T47D (cell line): ENCODE results near the gene MLKL.

Source experiments
- DNase-seq, 2 experiments: peaks; one replicate each; pipeline versions ENCODE4 v3.0.0 to v3.0.0-alpha.2; 2011 to 2012; ENCODE audit warnings: low read depth in 1 of 2, low spot score in 1 of 2
- JUND ChIP-seq: IDR thresholded peaks from 2 replicates; pipeline ENCODE4 v1.6.1; 2012; ENCODE audit warnings: low read depth
- in situ Hi-C: cut with HindIII; loops from 2 replicates; pipeline ENCODE4 v1.10.0; 2016; ENCODE audit warnings: low sequenced_read_pairs, low pct_unique_long_range_greater_than_20kb

The MLKL gene

DNA sequence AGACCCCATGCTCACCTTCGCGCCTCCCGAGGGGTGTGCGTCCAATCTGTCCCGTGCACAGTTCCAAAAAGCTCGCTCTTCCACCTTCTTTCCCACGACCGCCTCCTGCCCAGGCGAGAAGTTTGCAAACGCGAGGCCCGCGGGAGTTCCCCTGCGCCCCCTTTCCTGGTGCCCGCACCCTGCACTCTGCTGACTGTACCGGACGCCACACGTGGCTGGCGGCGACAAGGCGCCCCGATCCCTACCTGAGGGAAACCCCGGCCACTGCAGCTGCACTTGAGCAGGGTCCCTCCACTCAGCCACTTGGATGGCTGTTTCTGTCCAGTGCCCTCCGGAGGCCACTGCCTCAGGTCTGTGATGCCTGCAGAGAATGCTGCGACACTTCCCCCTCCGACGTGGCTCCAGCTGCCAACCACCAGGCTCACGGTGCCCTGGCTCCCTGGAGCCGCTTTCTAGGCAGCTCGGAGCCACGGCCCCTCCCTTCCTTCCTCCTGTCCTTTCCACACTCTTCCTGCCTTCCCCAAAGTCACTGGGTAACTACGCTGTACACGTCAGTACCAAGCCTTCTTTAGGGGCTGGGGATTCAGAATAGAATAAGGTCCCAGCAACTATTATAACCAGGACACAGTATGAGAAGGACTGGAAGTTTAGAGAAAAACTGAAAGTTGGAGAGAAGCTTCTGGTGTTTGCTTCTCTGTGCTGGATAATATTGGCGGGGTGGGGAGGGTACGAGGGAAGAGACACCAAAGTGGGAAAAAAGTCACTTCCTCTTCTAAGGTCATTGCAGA, at the start of gene MLKL:
Gene MLKL, minus strand, starts transcription at position 425 of the 788 bp plus-strand sequence. CDS start 5,105 bp downstream, outside the sequence.
- TF ChIP-seq JUND = no peak
- in situ Hi-C loops = no loop called here
- DNase-seq = peak; percentile 64 to 73

DNA sequence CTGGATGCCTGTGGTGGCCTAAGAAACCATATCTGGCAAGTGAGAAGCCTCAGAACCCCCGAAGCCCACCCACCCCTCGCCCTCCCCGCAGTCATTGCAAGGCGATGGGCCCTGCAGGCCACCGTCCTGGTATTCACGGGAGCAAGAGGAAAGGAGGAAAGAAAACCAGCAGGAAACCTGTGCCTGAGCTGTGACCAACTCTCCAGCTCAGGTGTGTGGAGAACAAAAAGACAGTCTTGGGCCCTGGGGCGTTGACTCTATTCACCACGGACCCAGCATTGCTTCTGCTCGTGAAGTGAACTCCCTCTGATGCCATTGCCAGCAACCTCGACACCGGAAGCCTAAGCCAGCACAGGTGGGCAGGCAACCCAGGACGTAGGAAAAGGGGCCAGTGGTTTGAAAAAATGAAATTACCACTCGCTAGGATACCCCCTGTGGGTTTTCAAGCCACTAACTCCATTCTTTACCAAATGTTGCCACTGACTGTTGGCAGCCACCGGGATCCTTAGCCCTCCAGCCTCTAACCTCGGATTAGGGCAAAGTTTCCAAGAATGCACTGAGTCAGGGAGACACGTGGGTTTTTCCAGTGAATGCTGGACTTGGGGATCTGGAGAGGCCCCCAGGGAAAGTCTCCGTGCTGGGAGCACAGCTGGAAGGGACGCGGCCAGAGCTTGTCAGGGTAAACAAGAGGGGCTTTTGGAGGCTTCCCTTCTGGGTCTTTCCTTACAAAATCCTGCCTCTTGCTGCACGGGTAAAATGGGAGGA, 48.8 kb upstream of the MLKL start:
- peak in 1 of 2 experiments; percentile 32 for DNase-seq
- in situ Hi-C loops = no loop called here
- TF ChIP-seq JUND = no peak

DNA sequence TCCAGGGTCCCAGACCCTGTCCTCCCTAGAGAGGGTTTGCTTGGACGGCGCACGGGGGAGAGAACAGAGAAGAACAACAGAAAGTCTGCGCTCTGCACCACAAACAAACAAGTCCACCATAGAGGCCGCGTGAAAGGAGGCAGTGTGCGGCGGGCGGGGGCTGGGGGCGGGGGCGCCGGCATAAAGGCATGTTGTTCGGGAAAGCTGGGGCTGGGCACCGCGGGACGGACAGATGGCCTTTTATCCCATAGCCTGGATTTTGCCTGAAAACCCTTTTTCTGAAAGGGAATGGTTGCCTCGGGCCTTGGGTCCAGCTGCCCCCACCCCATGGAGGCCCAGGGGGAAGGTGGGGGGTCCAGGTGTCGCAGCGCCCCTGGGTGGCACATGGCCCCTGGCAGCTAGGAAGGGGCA, 48.0 kb upstream of the MLKL start:
- no peak for DNase-seq
- no peak for TF ChIP-seq JUND
- in situ Hi-C loops = no loop called here

DNA sequence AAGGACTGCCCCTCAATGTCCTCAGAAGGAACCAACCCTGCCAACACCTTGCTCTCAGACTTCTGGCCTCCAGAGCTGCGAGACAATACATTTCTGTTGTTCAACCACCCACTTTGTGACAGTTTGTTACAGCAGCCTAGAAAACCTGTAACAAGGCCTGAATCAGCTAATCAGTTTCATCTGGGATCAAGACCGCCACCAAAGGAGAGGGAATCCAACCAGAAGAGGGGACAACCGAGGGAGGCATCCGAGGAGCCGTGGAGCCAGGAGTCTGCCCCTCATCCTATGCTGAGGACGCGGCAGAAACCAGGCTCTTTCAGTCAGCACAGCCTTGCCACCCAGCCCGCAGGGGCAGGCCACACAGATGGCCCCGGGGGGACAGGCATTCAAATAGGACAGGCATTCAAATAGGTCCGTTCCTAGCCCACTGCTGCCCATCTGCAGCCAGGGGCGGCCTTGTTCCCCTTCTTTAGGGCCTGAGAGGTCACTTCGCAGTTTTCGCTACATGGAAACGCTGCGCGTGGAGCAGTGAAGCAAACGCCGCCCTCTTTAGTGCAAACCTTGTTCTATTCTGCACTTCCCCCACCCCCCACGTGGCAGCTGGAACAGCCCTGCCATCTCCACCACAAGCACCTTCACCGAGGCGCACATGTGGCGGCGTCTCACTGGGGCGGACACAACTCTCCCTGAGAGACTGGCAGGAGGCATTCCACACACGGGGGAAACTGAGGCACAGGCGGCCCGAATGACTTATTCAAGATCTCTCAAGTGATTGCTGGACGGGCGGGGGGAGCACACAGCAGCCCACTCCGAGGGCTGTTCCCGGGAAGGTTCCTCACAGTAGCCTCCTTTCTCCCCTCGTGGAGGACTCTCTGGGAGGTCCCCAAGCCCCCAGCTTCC, 47.3 kb upstream of the MLKL start:
- no peak for TF ChIP-seq JUND
- in situ Hi-C loops = no loop called here
- no peak for DNase-seq

DNA sequence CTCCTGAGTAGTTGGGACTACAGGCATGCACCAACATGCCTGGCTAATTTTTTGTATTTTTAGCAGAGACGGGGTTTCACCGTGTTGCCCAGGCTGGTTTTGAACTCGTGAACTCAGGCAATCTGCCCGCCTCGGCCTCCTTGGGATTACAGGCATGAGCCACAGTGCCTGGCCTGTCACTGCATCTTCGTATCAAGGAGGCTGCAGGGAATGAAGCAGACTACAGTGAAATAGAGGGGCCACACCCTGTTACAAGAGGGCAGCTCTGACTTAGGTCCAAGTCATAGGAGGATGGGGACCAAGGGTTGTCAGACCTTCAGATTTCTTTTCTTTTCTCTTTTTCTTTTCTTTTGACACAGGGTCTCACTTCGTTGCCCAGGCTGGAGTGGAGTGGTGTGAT, 45.3 kb upstream of the MLKL start:
- in situ Hi-C loops = no loop called here
- DNase-seq = no peak
- TF ChIP-seq JUND = no peak

DNA sequence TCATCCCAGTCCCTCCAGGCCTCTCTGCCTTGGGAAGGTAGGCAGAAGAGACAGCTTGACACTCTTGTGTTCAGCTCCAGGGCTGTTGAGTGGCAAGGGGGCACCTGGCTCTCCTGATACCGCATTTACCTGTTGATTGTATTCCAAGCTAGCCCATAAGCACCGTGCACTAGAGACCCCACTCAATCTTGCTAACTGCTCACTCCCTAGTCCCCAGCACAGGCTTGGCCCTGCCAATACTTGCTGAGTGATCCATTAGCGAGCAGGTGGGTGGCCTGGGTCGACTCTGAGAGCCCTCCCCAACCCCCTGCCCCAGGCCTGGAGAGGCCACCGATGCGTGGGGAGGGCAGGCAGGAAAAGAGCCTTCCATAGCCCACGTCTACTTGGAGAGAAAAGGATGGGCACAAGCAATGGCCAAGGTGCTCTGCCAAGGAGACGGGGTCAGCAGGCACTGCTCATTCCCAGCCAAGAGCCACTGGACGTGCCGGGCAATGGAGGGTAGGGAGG, 44.5 kb upstream of the MLKL start:
- in situ Hi-C loops = no loop called here

DNA sequence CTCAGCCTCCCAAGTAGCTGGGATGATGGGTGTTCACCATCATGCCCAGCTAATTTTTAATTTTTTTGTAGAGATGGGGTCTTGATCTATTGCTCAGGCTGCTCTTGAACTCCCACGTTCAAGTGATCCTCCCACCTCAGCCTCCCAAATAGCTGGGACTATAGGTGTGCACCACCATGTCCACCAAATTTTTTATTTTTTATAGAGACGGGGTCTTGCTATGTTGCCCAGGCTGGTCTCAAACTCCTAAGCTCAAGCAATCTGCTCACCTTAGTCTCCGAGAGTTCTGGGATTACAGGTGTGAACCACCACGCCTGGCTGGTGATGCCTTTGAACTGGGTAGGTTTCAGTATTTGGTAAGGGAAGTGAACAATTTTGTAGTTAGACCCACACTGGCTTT, 43.9 kb upstream of the MLKL start:
- in situ Hi-C loops = no loop called here

More for the DNA sequence above, 44.5 kb upstream of the MLKL start:
- no peak for TF ChIP-seq JUND
- DNase-seq = no peak

DNA sequence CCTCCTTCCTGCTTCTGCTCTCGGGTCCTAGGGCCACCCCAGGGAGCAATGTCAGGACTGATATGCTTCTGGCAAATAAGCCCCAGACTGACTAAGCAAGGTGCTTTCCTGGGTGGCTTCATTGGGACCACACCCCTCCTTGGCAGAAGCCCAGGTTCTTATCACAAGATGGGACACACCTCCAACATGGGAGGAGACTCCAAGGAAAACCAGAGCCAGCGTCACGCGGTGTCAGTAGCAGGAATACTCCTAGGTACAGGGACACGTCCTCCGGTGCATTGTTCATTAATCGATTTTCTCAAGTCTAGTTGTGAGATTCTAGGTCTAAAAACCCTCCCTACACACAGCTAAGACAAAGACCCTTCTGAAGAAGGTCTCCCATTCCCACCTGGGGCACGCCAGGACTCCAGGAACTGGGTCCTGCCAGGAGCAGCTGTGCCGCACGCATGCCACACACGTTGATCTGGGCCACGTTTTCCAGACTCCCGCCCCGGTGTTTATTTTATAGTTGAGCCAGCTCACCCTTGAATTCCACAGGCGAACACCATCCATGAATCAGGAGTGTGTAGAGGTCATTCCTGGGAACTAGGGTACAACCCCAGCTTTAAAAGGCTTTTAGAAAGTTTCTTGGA, 43.1 kb upstream of the MLKL start:
- no peak for TF ChIP-seq JUND
- DNase-seq = peak; percentile 52 to 66
- in situ Hi-C loops = no loop called here

More for the DNA sequence above, 43.9 kb upstream of the MLKL start:
- TF ChIP-seq JUND = no peak
- no peak for DNase-seq

DNA sequence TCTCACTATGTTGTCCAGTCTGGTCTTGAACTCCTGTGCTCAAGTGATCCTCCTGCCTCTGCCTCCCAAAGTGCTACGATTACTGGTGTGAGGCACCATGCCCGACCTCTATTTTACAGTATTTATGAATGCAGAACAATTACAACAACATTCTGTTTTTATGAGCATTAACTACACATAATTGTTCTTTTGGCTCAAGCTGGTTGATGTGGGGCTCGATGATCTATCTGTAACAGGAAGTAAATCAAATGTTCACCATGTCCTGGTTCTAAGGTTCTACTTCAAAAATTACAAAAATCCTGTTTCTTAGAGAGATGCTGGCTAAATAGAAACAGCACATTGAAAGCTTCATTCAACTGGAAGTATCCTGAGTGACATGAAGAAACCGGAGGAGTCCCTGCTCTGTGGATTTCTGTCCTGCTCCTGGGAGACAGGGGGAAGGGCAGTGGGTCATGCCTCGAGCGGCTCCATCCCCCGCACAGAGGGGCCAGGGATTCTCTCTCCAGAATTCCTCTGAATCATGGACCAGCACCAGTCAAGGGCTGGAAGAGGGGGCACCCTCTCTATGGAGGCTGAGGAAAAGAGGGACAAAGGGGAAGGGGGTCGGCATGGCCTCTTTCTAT, 42.5 kb upstream of the MLKL start:
- TF ChIP-seq JUND = no peak
- in situ Hi-C loops = no loop called here
- DNase-seq = no peak

DNA sequence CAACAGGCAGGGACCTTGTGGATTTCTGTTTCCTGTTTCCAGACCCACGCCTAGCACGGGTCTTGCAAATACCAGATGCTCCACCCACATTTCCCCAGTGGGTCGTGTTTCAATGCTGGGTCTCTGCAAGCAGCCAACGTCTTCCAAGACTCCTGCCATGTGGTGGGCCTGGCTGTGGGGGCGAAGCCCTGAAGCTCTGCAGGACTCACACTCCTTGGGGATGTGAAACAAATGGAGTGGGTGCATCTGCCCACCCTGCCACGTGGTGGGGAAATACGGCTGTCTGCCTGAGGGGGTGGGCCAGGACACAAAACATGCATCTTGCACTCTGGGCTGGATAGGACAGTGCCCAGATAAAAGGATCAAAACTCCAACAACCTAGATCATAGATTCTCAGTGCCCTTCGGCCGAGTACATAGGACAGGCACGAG, 41.4 kb upstream of the MLKL start:
- TF ChIP-seq JUND = no peak
- no peak for DNase-seq
- in situ Hi-C loops = no loop called here

DNA sequence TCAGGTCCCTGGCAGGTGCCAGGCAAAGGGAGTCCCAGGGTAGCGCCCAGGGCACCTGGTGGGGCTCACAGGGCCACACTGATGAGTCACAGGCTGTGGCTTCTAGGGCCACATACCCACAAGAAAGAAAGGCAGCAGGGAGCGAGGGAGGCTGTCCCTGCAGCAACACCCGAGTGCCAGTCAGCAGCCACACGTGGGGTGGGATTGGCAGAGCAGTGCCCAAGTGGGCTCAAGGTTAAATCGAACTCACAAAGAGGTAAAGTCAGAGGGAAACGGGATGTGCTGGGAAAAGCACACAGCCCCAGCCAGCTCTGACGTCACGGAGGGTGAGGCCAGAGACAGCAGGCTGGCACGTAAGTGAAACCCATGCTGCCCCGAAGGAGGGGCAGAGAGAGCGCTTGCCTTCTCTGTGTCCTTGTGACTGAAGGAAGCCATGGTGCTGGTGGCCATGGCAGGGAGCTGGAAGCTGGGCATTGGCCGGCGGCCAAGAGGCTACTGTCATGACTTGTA, 40.2 kb upstream of the MLKL start:
- no peak for DNase-seq
- in situ Hi-C loops = no loop called here
- no peak for TF ChIP-seq JUND
